ENCODE measurements around the gene AGO3. TPM values are rescaled to one million over a fixed set of nuclear protein-coding genes. Genes with fewer than 3 reads are reported as not detected.
A peak's percentile ranks its signal among the peaks of the same experiment; 100 is the strongest.
"Not testable (repeated sequence)": the region's sequence is repeated elsewhere in the genome, so short reads cannot be mapped to it uniquely, and the experiment has no call there.

The AGO3 gene
- total and polyA plus RNA-seq, 2 experiments from 2014 or later = 10.7 to 30.3 TPM

DNA sequence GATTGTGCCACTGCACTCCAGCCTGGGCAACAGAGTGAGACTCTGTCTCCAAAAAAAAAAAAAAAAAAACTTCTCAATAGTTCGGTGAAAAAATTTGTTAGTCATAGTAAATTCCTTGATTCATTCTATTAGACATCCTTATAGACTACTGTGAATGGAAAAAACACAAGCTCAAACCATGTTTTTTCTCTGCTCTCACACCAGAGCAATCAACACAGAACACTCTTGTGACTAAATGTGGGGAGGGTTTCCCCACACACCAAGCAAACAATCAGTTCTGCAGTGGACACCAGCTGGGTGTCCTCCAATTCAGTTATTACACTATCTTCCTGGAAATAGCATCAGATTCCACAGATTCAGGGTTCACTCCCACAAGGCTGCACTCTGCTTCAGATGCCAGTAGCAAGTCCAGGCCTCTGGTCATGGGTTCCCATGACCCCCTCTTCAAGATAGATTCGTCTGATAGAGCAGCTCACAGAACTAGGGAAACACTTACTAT lies 83.9 kb downstream of the AGO3 start:
- no peak overlapping the region for H3K4me3 ChIP-seq
- no peaks in the 10 kb centered on the region for H3K4me1 ChIP-seq (ENCODE audit: low read depth)
- TF ChIP-seq, protein P1, sequence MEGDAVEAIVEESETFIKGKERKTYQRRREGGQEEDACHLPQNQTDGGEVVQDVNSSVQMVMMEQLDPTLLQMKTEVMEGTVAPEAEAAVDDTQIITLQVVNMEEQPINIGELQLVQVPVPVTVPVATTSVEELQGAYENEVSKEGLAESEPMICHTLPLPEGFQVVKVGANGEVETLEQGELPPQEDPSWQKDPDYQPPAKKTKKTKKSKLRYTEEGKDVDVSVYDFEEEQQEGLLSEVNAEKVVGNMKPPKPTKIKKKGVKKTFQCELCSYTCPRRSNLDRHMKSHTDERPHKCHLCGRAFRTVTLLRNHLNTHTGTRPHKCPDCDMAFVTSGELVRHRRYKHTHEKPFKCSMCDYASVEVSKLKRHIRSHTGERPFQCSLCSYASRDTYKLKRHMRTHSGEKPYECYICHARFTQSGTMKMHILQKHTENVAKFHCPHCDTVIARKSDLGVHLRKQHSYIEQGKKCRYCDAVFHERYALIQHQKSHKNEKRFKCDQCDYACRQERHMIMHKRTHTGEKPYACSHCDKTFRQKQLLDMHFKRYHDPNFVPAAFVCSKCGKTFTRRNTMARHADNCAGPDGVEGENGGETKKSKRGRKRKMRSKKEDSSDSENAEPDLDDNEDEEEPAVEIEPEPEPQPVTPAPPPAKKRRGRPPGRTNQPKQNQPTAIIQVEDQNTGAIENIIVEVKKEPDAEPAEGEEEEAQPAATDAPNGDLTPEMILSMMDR (IDR thresholded peaks at IDR 0.05; ENCODE audit: low read depth, low read length) = no peak
- H3K27me3 ChIP-seq = no peaks in the 10 kb centered on the region
- no peak overlapping the region for H3K27ac ChIP-seq
- peaks cover 31% of the 10 kb centered on the region for H3K36me3 ChIP-seq
- H3K9me3 ChIP-seq (ENCODE audit: low read depth) = no peaks in the 10 kb centered on the region
- peak in 1 of 2 donors; percentile 67 for DNase-seq (ENCODE audit: low read depth in 1 of 2, low spot score in 1 of 2)

DNA sequence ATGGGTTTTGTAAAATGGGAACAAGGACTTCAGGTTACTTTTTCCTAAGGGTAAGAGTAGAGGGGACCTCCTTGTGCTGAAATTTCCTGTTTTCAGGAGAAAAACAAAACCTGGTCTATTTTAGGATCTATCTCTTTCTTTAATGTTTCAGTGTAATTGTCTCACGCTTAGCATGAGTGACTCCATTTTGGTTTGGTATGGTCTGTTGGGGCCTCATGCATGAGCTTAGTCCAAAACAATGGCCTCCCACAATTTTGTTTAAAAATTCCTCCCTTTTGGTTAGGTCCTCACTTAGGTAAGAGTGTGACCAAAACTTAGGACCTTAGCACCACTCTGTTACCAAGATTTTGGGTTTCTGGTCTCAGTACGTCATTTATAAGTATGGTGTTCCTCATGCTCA lies 85.8 kb downstream of the AGO3 start:
- H3K9me3 ChIP-seq (ENCODE audit: low read depth) = no peaks in the 10 kb centered on the region
- TF ChIP-seq, protein P1 (IDR thresholded peaks at IDR 0.05; ENCODE audit: low read depth, low read length) = no peak
- H3K27ac ChIP-seq = no peak overlapping the region
- no peak overlapping the region for H3K4me3 ChIP-seq
- no peaks in the 10 kb centered on the region for H3K4me1 ChIP-seq (ENCODE audit: low read depth)
- no peaks in the 10 kb centered on the region for H3K27me3 ChIP-seq
- DNase-seq (ENCODE audit: low read depth in 1 of 2, low spot score in 1 of 2) = no peak
- peaks cover 34% of the 10 kb centered on the region for H3K36me3 ChIP-seq

DNA sequence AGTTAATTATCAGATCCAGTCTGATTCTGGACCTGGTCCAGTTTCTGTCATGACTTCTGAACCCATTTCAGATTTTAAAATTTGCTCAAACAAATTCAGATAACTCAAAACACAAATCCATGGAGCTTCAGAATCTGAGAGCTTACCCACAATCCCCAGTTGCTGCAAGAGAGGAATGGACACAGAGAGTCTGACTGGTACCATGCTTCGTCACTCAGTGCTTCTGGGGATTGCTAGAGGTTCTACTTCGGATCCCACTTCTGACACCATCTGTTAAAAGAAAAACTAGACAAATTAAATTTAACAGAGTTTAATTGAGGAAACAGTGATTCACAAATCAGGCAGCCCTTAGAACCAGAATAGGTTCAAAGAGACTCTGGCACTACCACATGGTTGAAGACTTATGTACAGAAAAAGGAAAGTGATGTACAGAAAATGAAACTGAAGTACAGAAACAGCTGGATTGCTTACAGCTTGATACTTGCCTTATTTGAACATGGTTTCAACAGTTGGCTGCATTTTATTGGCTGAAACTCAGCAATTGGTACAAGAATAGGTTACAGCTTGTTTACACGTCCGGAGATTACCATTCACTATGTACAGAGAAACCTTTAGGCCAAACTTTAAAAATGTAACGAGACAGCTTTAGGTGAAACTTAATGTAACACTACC lies 92.3 kb downstream of the AGO3 start:
- peaks cover 17% of the 10 kb centered on the region for H3K36me3 ChIP-seq
- no peak overlapping the region for H3K27ac ChIP-seq
- no peaks in the 10 kb centered on the region for H3K4me1 ChIP-seq (ENCODE audit: low read depth)
- TF ChIP-seq, protein P1 (IDR thresholded peaks at IDR 0.05; ENCODE audit: low read depth, low read length) = no peak
- H3K9me3 ChIP-seq (ENCODE audit: low read depth) = no peaks in the 10 kb centered on the region
- H3K27me3 ChIP-seq = no peaks in the 10 kb centered on the region
- no peak overlapping the region for H3K4me3 ChIP-seq
- no peak for DNase-seq (ENCODE audit: low read depth in 1 of 2, low spot score in 1 of 2)

DNA sequence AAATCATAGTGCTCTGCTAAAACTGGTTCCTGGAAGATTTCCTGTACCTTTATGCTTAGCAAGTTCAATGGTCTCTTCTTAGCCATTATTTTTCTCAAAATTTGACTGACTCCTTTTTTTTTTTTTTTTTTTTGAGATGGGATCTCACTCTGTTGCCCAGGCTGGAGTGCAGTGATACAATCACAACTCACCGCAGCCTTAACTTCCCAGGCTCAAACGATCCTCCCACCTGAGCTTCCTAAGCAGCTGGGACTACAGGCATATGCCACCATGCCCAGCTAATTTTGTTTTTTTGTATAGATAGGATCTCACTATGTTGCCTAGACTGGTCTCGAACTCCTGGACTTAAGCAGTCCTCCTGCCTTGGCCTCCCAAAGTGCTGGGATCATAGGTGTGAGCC lies 93.1 kb downstream of the AGO3 start:
- not testable (repeated sequence) for H3K4me1 ChIP-seq (ENCODE audit: low read depth); DNase-seq (ENCODE audit: low read depth in 1 of 2, low spot score in 1 of 2); H3K4me3 ChIP-seq; H3K9me3 ChIP-seq (ENCODE audit: low read depth); H3K27ac ChIP-seq; H3K27me3 ChIP-seq
- H3K36me3 ChIP-seq = peaks cover 17% of the 10 kb centered on the region

DNA sequence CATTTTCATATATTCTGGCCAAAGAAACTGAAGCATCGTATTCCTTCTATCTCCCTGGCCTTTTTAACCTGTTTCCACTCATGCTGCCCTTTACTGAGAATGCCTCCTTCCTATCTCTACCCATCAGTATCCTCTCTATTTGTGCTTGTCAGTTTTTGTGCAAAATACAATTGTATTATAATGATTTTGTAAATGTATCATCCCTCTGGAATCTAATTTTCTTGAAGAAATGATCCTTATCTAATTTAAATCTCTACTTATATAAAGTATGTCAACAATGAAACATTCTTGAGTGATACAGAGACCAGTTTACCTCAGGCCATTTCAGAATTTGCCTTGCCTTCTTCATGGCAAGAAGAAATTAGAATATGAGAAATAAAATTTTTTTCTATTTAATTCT lies 93.9 kb downstream of the AGO3 start:
- Histone ChIP-seq H3K27me3 (no peaks in the 10 kb centered on the region), H3K9me3 (ENCODE audit: low read depth) (no peaks in the 10 kb centered on the region), H3K36me3 (peaks cover 11% of the 10 kb centered on the region), H3K27ac (no peak overlapping the region), H3K4me1 (ENCODE audit: low read depth) (no peaks in the 10 kb centered on the region), H3K4me3 (no peak overlapping the region)
- DNase-seq (ENCODE audit: low read depth in 1 of 2, low spot score in 1 of 2) = no peak
- TF ChIP-seq, protein P1 (IDR thresholded peaks at IDR 0.05; ENCODE audit: low read depth, low read length) = no peak

DNA sequence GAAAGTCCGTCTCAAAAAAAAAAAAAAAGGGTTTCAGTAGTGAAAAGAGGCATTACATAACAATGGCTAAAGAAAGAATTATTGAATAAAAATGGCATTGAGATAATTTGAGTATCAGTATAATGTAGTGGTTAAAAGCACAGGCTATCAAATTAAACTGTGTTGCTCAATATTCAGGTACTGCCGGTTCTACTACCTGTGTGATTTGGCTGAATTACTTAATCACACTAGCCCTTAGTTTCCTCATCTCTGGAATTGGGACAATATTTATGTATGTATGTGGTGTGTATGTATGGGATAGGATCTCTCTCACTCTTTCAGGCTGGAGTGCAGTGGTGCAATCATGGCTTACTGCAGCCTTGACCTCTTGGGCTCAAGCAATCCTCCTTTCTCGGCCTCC lies 96.9 kb downstream of the AGO3 start:
- Histone ChIP-seq H3K27me3 (no peaks in the 10 kb centered on the region), H3K9me3 (ENCODE audit: low read depth) (no peaks in the 10 kb centered on the region), H3K4me1 (ENCODE audit: low read depth) (no peaks in the 10 kb centered on the region), H3K27ac (no peak overlapping the region), H3K4me3 (no peak overlapping the region), H3K36me3 (peaks cover 8% of the 10 kb centered on the region)
- TF ChIP-seq, protein P1 (IDR thresholded peaks at IDR 0.05; ENCODE audit: low read depth, low read length) = no peak
- no peak for DNase-seq (ENCODE audit: low read depth in 1 of 2, low spot score in 1 of 2)
